Endodermal cell (in vitro differentiated cells): ENCODE measurements around the gene ASS1. TPM values are rescaled to one million over a fixed set of nuclear protein-coding genes. Genes with fewer than 3 reads are reported as not detected.

Experiments
- DNase-seq: peaks from one replicate; pipeline ENCODE4 v3.0.0-alpha.2; 2017
- H3K27ac ChIP-seq: 2 replicates; pipeline ENCODE4 v1.5.1; 2013; ENCODE audit warnings: mild to moderate bottlenecking, low read depth, low read length, moderate library complexity
- H3K27me3 ChIP-seq: 2 replicates; pipeline ENCODE4 v1.6.1; 2013; ENCODE audit warnings: mild to moderate bottlenecking, low read length, moderate library complexity; ENCODE audit not compliant: insufficient read depth, control insufficient read depth, poor library complexity, severe bottlenecking
- H3K36me3 ChIP-seq: 2 replicates; pipeline ENCODE4 v1.7.0; 2013; ENCODE audit warnings: mild to moderate bottlenecking, low read length, moderate library complexity; ENCODE audit not compliant: control insufficient read depth, insufficient read depth
- H3K4me1 ChIP-seq: one replicate; pipeline ENCODE4 v1.7.0; 2013; ENCODE audit warnings: low read length; ENCODE audit not compliant: control insufficient read depth, insufficient read depth
- H3K4me3 ChIP-seq: 2 replicates; pipeline ENCODE4 v1.5.1; 2013; ENCODE audit warnings: mild to moderate bottlenecking, low read length, moderate library complexity
- H3K9ac ChIP-seq: 2 replicates; pipeline ENCODE4 v1.6.1; 2013; ENCODE audit warnings: mild to moderate bottlenecking, low read length, moderate library complexity; ENCODE audit not compliant: poor library complexity, severe bottlenecking; ENCODE audit errors: extremely low read depth
- H3K9me3 ChIP-seq: 2 replicates; pipeline ENCODE4 v1.6.1; 2013; ENCODE audit warnings: mild to moderate bottlenecking, low read length, moderate library complexity; ENCODE audit not compliant: control insufficient read depth
- H3K27ac Mint-ChIP-seq: 2 replicates; pipeline ENCODE4 v1.8.0; 2020; ENCODE audit warnings: mixed read lengths
- H3K27me3 Mint-ChIP-seq: 2 replicates; pipeline ENCODE4 v1.8.0; 2021; ENCODE audit warnings: mild to moderate bottlenecking, mixed read lengths; ENCODE audit not compliant: insufficient read depth
- H3K36me3 Mint-ChIP-seq: 2 replicates; pipeline ENCODE4 v1.8.0; 2020; ENCODE audit warnings: low read depth, mixed read lengths
- H3K4me1 Mint-ChIP-seq: 2 replicates; pipeline ENCODE4 v1.8.0; 2020; ENCODE audit warnings: mixed read lengths
- H3K4me3 Mint-ChIP-seq: 2 replicates; pipeline ENCODE4 v1.8.0; 2020; ENCODE audit warnings: mild to moderate bottlenecking, moderate library complexity, mixed read lengths
- H3K9me3 Mint-ChIP-seq: 2 replicates; pipeline ENCODE4 v1.8.0; 2020; ENCODE audit warnings: mild to moderate bottlenecking, mixed read lengths
- WGBS, 2 experiments: methylation state at CpG; one replicate each; pipeline versions ENCODE4 v1.1.5 to v1.1.7; 2013; ENCODE audit warnings: missing lambda C conversion rate in 2 of 2, mixed read lengths in 1 of 2; ENCODE audit not compliant: insufficient coverage in 1 of 2, insufficient read length in 1 of 2; 5-methylcytosine and 5-hydroxymethylcytosine counted together
- total RNA-seq, 2 donors: library from RNA; stranded (reverse); fragmentation: NEBNext Ultra II Directional in 1 of 2; extraction: Animal tissue kit (Norgen Biotek cat#: 25700) in 1 of 2; gene quantifications; 2 replicates in 1 of 2; 3 replicates in 1 of 2; pipeline ENCODE4 v1.2.1, GENCODE V29; 2021
- TF ChIP-seq, protein P1 (sequence below): fragments of 200-600 bp; sonication (generic); conservative IDR thresholded peaks from 2 replicates; pipeline ENCODE4 v1.5.0; 2021; ENCODE audit warnings: antibody characterized with exemption, mild to moderate bottlenecking

The ASS1 gene
- total RNA-seq, 2 donors from 2014 or later = 30.9 to 57.2 TPM

- Histone ChIP-seq H3K9me3 (no peaks in the 10 kb centered on the region), H3K27me3 (no peaks in the 10 kb centered on the region), H3K4me3 (no peak overlapping the region), H3K9ac (no peak overlapping the region), H3K36me3 (peaks cover 2% of the 10 kb centered on the region), H3K27ac (no peak overlapping the region), H3K4me1 (no peaks in the 10 kb centered on the region)
- Mint-ChIP-seq H3K27me3 (peaks cover 2% of the 10 kb centered on the region), H3K9me3 (peaks cover 9% of the 10 kb centered on the region), H3K36me3 (peaks cover 10% of the 10 kb centered on the region), H3K4me3 (no peak overlapping the region), H3K27ac (no peak overlapping the region), H3K4me1 (peaks cover 10% of the 10 kb centered on the region)
- no peak for DNase-seq
- 89 to 94% methylated on average over 5 to 7 of the region's 7 CpGs for WGBS, 2 experiments
- TF ChIP-seq, protein P1, sequence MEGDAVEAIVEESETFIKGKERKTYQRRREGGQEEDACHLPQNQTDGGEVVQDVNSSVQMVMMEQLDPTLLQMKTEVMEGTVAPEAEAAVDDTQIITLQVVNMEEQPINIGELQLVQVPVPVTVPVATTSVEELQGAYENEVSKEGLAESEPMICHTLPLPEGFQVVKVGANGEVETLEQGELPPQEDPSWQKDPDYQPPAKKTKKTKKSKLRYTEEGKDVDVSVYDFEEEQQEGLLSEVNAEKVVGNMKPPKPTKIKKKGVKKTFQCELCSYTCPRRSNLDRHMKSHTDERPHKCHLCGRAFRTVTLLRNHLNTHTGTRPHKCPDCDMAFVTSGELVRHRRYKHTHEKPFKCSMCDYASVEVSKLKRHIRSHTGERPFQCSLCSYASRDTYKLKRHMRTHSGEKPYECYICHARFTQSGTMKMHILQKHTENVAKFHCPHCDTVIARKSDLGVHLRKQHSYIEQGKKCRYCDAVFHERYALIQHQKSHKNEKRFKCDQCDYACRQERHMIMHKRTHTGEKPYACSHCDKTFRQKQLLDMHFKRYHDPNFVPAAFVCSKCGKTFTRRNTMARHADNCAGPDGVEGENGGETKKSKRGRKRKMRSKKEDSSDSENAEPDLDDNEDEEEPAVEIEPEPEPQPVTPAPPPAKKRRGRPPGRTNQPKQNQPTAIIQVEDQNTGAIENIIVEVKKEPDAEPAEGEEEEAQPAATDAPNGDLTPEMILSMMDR = no peak
These were observed 55.1 kb downstream of the ASS1 start for GRCh38 chr9:130499804-130500263.

- 69 to 89% methylated on average over 3 to 11 of the region's 12 CpGs for WGBS, 2 experiments
These were observed 55.8 kb downstream of the ASS1 start for GRCh38 chr9:130500340-130501180.

DNA sequence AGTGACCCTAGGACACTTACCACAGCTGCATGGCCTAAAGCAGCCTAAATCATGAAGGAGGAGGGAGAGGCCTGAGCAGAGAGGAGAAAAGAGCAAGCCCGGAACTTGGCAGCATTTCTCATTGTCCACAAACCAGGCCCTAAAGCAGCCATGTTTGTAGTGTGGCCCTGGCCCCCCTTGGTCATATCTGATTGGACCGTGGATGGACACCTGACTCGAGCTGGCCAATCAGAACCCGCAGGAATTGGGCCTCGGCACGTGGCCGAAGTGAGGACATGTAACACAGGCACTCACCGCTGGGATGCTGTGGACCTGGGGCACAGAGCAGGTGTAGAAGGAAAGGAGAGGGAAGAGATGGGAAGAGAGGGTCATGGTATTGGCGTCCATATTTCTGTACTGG is 56.9 kb downstream of the ASS1 start:
- Histone ChIP-seq H3K9me3 (no peaks in the 10 kb centered on the region), H3K4me3 (no peak overlapping the region), H3K27me3 (no peaks in the 10 kb centered on the region), H3K9ac (no peak overlapping the region), H3K36me3 (no peaks in the 10 kb centered on the region), H3K4me1 (no peaks in the 10 kb centered on the region), H3K27ac (no peak overlapping the region)
- H3K4me1 Mint-ChIP-seq = peaks cover 10% of the 10 kb centered on the region
- WGBS, 2 experiments = 97 to 100% methylated on average over 9 of the region's 9 CpGs
- no peaks in the 10 kb centered on the region for H3K36me3 Mint-ChIP-seq
- H3K27ac Mint-ChIP-seq = no peak overlapping the region
- no peak for DNase-seq
- TF ChIP-seq, protein P1 = no peak
- no peak overlapping the region for H3K4me3 Mint-ChIP-seq
- no peaks in the 10 kb centered on the region for H3K27me3 Mint-ChIP-seq
- no peaks in the 10 kb centered on the region for H3K9me3 Mint-ChIP-seq

More at GRCh38 chr9:130500340-130501180, 55.8 kb downstream of the ASS1 start:
- TF ChIP-seq, protein P1 = no peak
- Mint-ChIP-seq H3K4me3 (no peak overlapping the region), H3K9me3 (peaks cover 4% of the 10 kb centered on the region), H3K27me3 (no peaks in the 10 kb centered on the region), H3K4me1 (peaks cover 10% of the 10 kb centered on the region), H3K36me3 (peaks cover 5% of the 10 kb centered on the region), H3K27ac (no peak overlapping the region)
- DNase-seq = peak; percentile 28
- H3K9ac ChIP-seq = no peak overlapping the region
- H3K36me3 ChIP-seq = no peaks in the 10 kb centered on the region
- no peaks in the 10 kb centered on the region for H3K4me1 ChIP-seq
- no peaks in the 10 kb centered on the region for H3K9me3 ChIP-seq
- H3K27me3 ChIP-seq = no peaks in the 10 kb centered on the region
- H3K27ac ChIP-seq = no peak overlapping the region
- H3K4me3 ChIP-seq = no peak overlapping the region
